Bone marrow (tissue), 2 donors: ENCODE data around the gene MAGEB5.
"Not testable (repeated sequence)": the region's sequence is repeated elsewhere in the genome, so short reads cannot be mapped to it uniquely, and the experiment has no call there.

Experiments
- DNase-seq, 2 donors: peaks; one replicate each; lab custom pipeline; 2025; lab: John Stamatoyannopoulos, UW

The MAGEB5 gene, protein sequence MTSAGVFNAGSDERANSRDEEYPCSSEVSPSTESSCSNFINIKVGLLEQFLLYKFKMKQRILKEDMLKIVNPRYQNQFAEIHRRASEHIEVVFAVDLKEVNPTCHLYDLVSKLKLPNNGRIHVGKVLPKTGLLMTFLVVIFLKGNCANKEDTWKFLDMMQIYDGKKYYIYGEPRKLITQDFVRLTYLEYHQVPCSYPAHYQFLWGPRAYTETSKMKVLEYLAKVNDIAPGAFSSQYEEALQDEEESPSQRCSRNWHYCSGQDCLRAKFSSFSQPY

DNA sequence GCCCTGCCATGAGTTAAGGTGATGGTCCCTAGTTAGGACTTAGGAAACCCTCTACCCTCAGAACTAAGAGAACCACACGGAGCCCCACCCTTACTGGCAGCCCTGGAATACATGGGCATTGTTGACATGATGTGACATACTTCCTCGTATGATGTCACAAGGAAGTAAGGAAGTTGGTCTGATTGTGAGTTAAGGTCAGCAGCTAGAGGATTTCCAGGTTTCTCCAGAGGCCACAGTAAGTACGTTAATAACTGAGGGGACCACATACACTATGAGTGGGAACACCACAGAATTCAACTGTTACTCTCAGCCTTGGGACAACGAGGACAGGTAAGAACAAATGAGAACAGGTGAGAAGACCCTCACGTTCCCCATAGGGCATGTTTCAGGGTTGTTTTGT lies at the start of gene MAGEB5:
TSS of gene MAGEB5 (plus strand) at position 301 of the 400 bp plus-strand sequence. CDS start 1,133 bp downstream, outside the sequence.
- no peak for DNase-seq

DNA sequence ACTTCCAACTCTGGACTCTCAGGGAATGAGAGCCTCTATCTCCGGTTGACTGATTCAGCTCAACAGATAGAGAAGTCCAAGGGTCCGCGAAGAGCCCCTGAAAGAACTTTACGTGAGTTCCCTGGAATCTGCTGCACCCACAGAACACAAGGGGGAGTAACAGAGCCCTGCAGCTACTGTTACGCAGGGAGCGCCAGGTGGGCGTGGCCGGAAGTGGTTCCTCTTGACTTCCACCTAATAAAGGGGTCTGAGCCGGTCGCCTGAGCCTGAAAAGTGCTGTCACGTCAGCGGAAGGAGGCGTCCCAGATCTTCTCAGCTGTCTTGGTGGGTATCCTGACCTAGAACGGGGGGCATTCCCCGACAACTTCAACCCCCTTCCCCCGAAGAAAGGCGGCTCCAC lies 23.8 kb upstream of the MAGEB5 start, which contains the start of gene MAGEB6:
TSS of gene MAGEB6 (plus strand) at position 237 of the 400 bp plus-strand sequence. CDS start 1,407 bp downstream, outside the sequence.
- DNase-seq: no peak

DNA sequence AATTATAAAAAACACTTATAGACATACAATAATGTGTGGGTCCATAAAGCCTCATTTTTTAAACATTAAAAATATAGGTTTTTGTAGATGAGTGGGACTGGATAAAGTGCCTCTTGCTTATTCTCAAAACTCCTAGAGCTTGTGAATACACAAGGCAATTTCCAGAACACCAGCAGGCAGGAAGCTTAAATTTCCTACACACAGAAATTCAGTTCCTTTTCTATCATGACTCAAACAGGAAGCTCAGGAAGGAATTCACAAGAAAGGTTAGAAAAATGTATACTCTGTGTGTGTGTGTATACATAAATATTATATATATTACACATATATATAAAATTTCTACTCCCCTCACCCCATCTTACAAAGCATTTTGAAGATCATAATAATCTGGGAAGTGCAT lies 12.4 kb upstream of the MAGEB5 start:
- DNase-seq: no peak

DNA sequence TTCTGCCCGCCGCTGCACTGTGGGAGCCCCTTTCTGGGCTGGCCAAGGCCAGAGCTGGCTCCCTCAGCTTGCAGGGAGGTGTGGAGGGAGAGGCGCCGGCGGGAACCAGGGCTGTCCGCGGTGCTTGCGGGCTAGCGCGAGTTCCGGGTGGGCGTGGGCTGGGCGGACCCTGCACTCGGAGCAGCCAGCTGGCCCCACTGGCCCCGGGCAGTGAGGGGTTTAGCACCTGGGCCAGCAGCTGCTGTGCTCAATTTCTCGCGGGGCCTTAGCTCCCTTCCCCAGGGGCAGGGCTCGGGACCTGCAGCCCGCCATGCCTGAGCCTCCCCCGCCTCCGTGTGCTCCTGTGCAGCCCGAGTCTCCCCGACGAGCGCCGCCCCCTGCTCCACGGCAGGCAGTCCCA lies 11.3 kb upstream of the MAGEB5 start:
- DNase-seq: not testable (repeated sequence)

DNA sequence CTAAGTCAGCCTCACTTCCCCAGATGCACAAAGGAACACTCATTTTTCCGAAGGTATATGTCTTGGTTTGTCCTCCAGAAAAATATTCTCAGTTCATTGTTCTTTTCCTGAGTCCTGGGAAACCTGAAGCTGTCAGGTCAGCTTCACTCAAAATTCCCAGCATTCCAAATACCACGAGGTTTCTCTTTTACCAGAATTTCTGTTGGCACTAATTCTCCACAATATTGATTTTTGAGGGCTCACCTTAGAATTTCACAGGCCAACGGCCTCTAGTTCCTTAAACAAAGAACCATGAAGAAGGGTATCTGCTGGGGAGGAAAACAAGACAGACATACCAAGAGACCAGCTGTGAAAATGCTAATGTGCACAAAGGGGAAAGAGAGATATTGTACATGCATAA lies 8.0 kb upstream of the MAGEB5 start:
- no peak for DNase-seq

DNA sequence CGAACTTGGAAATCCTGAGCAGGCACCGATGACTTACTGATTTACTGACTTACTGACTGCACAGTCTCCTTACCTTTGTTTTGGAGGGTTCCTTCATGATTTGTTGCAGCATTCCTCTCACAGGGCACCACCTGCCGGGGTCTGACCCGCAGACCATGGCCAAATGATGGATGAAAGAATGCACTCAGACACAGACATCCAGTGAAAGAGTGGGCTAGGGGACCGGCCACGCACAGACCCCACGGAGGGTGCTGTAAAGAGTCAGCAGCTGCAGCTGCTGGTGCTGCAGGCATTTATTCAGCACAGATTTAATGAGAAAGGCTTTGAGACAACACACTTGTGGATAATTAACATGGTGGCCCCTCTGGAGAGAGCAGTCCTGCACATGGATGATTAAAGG lies 3.4 kb downstream of the MAGEB5 start:
- no peak for DNase-seq

DNA sequence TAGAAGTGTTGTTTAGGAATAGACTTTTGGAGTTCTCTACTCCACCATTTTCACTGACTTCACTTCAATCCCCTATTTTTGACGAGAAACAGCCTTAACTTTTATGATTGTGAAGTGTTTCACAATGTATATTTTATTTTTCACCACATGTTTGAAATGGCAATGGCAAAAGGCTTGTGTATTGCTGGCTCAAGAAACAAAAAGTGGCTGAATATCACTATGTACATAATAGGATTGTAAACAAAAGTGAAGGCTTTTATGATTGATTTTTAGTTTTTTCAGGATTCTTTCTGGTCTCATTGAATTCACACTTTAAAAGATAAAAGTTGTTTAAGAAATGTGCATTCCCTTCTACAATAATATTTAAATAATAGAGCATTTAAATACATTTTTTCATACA lies 18.2 kb downstream of the MAGEB5 start:
- DNase-seq: no peak

DNA sequence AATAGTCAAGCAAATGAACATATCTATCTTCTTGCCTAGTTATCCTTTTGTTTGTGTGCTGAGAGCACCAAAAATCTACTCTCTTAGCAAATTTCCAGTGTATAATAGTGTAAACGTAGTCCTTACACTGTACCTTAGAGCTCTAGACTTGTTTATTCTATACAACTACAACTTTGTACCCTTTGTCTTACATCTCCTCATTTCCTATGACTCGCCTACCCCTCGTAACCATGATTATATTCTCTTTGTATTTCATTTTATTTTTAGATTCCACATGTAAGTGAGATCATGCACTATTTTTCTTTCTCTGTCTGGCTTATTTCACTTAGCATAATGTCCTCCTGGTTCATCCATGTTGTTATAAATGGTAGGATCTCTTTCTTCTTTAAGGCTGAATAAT lies 37.6 kb downstream of the MAGEB5 start:
- no peak for DNase-seq

DNA sequence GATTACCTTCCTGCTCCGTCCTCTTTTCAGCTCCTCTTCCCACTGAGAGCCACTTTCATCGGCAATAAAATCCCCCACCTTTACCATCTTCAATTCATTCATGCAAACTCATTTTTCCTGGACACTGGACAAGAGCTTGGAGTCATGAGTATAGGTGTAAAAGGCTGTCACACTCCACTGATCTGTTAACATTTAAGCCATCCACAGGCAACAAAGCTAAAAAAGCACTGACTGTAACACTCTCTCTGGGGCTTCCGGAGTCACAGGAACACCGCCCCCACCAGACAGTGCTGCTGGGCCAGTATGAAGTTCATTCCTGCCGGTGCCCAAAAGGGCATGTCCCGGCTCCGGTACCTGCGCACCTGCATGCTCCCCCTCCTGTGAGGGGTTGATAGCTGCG lies 38.5 kb downstream of the MAGEB5 start:
- no peak for DNase-seq

DNA sequence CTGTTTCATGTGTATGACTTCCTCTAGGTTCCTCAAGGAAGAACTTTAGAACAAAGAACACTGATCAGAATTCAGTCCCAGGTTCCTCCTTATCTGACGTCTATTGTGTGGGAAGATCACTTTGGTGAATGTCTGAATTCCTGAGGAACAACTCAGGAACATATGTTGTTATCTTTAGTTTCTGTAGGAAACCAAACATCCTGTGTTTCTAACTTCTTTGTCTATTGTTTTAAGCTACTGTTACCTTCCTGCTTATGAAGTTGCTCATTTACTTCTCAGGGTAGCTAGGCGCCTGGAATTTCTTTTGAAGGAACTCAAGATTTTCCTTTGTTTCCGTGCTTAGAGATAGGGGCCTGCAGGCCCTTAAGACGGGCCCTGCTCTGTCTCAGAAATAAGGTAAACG lies 46.2 kb downstream of the MAGEB5 start:
- DNase-seq: no peak
